ENCODE measurements around the gene SMAD6. TPM values are rescaled to one million over a fixed set of nuclear protein-coding genes. Genes with fewer than 3 reads are reported as not detected.

The SMAD6 gene
- total and polyA plus RNA-seq, 2 experiments from 2014 or later, result 3.6 to 32.9 TPM

- peaks cover 91% of the 10 kb centered on the region for H3K79me2 ChIP-seq (ENCODE audit: insufficient read depth)
- no peak overlapping the region for H3K27ac ChIP-seq
- no peak overlapping the region for H3K4me2 ChIP-seq (ENCODE audit: unreplicated experiment)
- no peak overlapping the region for H3K9ac ChIP-seq
- no peak overlapping the region for H3K4me3 ChIP-seq
- H3K27me3 ChIP-seq (replicated peaks; ENCODE audit: insufficient read depth), result no peaks in the 10 kb centered on the region
- no peak for DNase-seq
- no peaks in the 10 kb centered on the region for H4K20me1 ChIP-seq (ENCODE audit: insufficient read depth)
- H2AFZ ChIP-seq, result no peak overlapping the region
- H3K9me3 ChIP-seq (ENCODE audit: low read depth), result no peaks in the 10 kb centered on the region
- no peaks in the 10 kb centered on the region for H3K36me3 ChIP-seq (ENCODE audit: low read depth)
- in situ Hi-C loops (cut with MboI), result no loop called here
- TF ChIP-seq EZH2phosphoT487 (IDR thresholded peaks at IDR 0.05; ENCODE audit: insufficient read depth, low read depth), result no peak
- TF ChIP-seq EZH2 (IDR thresholded peaks at IDR 0.05; ENCODE audit: insufficient read depth, poor library complexity, severe bottlenecking), result no peak
- WGBS, 2 experiments (ENCODE audit: low coverage in 1 of 2, low lambda C conversion rate in 2 of 2, missing lambda C conversion rate in 2 of 2), result 91 to 93% methylated on average over 8 of the region's 8 CpGs
- H3K4me1 ChIP-seq (ENCODE audit: insufficient read depth), result peaks cover 42% of the 10 kb centered on the region
- no peaks in the 10 kb centered on the region for H3K9me2 ChIP-seq (ENCODE audit: insufficient read depth)
- H3F3A ChIP-seq (ENCODE audit: insufficient read depth), result peaks cover 36% of the 10 kb centered on the region
Observed at GRCh38 chr15:66768987-66769386, 67.0 kb downstream of the SMAD6 start.

DNA sequence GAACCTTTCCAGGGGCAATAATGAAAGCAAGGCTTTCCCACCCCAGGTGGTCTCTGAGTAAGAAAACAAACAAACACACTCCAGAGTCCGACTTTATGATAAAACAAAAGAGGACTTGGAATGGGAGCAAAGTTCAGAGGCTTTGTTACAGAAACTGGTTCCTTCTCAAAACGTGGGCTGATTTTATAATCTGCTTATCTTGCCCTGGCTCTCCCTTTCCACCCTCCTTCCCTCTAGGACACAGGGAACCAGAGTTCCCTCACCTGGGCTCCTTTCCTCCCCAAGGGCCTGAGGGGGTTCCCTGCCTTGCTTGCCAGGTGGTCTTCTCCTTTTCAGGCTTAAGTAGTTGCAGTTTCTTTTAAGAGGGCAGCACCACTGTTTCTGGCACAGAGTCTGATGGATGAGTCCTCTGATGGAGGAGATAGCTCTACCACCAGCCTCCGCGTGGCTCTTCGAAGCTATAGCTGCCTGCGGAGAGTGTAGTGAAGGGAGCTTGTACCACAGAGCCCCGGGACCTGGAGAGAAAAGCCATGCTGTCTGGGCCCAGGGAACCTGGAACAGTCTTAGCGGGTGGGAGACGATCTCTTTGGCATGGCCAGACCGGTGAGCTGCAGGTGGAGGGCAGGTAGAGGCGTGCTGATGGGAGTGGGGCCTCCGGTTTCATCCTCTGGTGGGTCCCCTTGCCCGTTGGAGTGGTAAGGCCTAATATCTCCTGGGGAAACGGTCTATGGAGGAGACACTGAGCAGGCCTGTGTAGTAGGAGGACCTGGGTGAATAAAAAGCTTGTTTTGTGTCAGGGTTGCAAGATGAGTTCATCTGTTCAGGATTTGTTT is 68.7 kb downstream of the SMAD6 start:
- Histone ChIP-seq H3K79me2 (ENCODE audit: insufficient read depth) (peaks cover 86% of the 10 kb centered on the region), H3F3A (ENCODE audit: insufficient read depth) (peaks cover 31% of the 10 kb centered on the region), H3K9ac (no peak overlapping the region), H3K36me3 (ENCODE audit: low read depth) (no peaks in the 10 kb centered on the region), H2AFZ (no peak overlapping the region), H3K9me2 (ENCODE audit: insufficient read depth) (no peaks in the 10 kb centered on the region), H3K4me1 (ENCODE audit: insufficient read depth) (peaks cover 46% of the 10 kb centered on the region), H3K4me2 (ENCODE audit: unreplicated experiment) (no peak overlapping the region), H3K4me3 (no peak overlapping the region), H3K9me3 (ENCODE audit: low read depth) (no peaks in the 10 kb centered on the region), H3K27ac (no peak overlapping the region), H4K20me1 (ENCODE audit: insufficient read depth) (no peaks in the 10 kb centered on the region), H3K27me3 (replicated peaks; ENCODE audit: insufficient read depth) (no peaks in the 10 kb centered on the region)
- WGBS, 2 experiments (ENCODE audit: low coverage in 1 of 2, low lambda C conversion rate in 2 of 2, missing lambda C conversion rate in 2 of 2), result 86% methylated on average over 14 of the region's 14 CpGs
- in situ Hi-C loops (cut with MboI), result no loop called here
- TF ChIP-seq EZH2 (IDR thresholded peaks at IDR 0.05; ENCODE audit: insufficient read depth, poor library complexity, severe bottlenecking), result no peak
- no peak for DNase-seq

- peaks cover 86% of the 10 kb centered on the region for H3K79me2 ChIP-seq (ENCODE audit: insufficient read depth)
- 81 to 82% methylated on average over 5 of the region's 5 CpGs for WGBS, 2 experiments (ENCODE audit: low coverage in 1 of 2, low lambda C conversion rate in 2 of 2, missing lambda C conversion rate in 2 of 2)
Observed at GRCh38 chr15:66771351-66771650, 69.3 kb downstream of the SMAD6 start.

GRCh38 chr15:66772604-66773128 is 70.6 kb downstream of the SMAD6 start:
- Histone ChIP-seq H3K9me2 (ENCODE audit: insufficient read depth) (no peaks in the 10 kb centered on the region), H3K36me3 (ENCODE audit: low read depth) (no peaks in the 10 kb centered on the region), H3K9me3 (ENCODE audit: low read depth) (no peaks in the 10 kb centered on the region), H3K4me1 (ENCODE audit: insufficient read depth) (peaks cover 35% of the 10 kb centered on the region), H4K20me1 (ENCODE audit: insufficient read depth) (no peaks in the 10 kb centered on the region), H3K27me3 (replicated peaks; ENCODE audit: insufficient read depth) (no peaks in the 10 kb centered on the region), H2AFZ (no peak overlapping the region), H3K9ac (no peak overlapping the region), H3F3A (ENCODE audit: insufficient read depth) (peaks cover 18% of the 10 kb centered on the region), H3K4me3 (no peak overlapping the region), H3K27ac (no peak overlapping the region; the same call in 1 of the 2 replicates), H3K79me2 (ENCODE audit: insufficient read depth) (peaks cover 93% of the 10 kb centered on the region), H3K4me2 (ENCODE audit: unreplicated experiment) (no peak overlapping the region)
- no peak for TF ChIP-seq EZH2 (IDR thresholded peaks at IDR 0.05; ENCODE audit: insufficient read depth, poor library complexity, severe bottlenecking)
- TF ChIP-seq EZH2phosphoT487 (IDR thresholded peaks at IDR 0.05; ENCODE audit: insufficient read depth, low read depth), result no peak
- in situ Hi-C loops (cut with MboI), result no loop called here
- 52 to 57% methylated on average over 7 of the region's 7 CpGs for WGBS, 2 experiments (ENCODE audit: low coverage in 1 of 2, low lambda C conversion rate in 2 of 2, missing lambda C conversion rate in 2 of 2)
- DNase-seq, result no peak

More at GRCh38 chr15:66771351-66771650, 69.3 kb downstream of the SMAD6 start:
- Histone ChIP-seq H3K4me2 (ENCODE audit: unreplicated experiment) (no peak overlapping the region), H3K4me1 (ENCODE audit: insufficient read depth) (peaks cover 44% of the 10 kb centered on the region), H3K9ac (no peak overlapping the region), H3K4me3 (no peak overlapping the region), H4K20me1 (ENCODE audit: insufficient read depth) (no peaks in the 10 kb centered on the region), H3K36me3 (ENCODE audit: low read depth) (no peaks in the 10 kb centered on the region), H3F3A (ENCODE audit: insufficient read depth) (peaks cover 31% of the 10 kb centered on the region), H2AFZ (no peak overlapping the region), H3K9me3 (ENCODE audit: low read depth) (no peaks in the 10 kb centered on the region), H3K9me2 (ENCODE audit: insufficient read depth) (no peaks in the 10 kb centered on the region), H3K27ac (no peak overlapping the region), H3K27me3 (replicated peaks; ENCODE audit: insufficient read depth) (no peaks in the 10 kb centered on the region)
- in situ Hi-C loops (cut with MboI), result no loop called here
- DNase-seq, result no peak
- TF ChIP-seq EZH2phosphoT487 (IDR thresholded peaks at IDR 0.05; ENCODE audit: insufficient read depth, low read depth), result no peak
- no peak for TF ChIP-seq EZH2 (IDR thresholded peaks at IDR 0.05; ENCODE audit: insufficient read depth, poor library complexity, severe bottlenecking)
